ENCODE data around the gene FAM72C. TPM values are rescaled to one million over a fixed set of nuclear protein-coding genes. Genes with fewer than 3 reads are reported as not detected.
"Not testable (repeated sequence)": the region's sequence is repeated elsewhere in the genome, so short reads cannot be mapped to it uniquely, and the experiment has no call there.

The FAM72C gene
- total RNA-seq = 1 to 10 TPM in 1 of 2 donors, under 1 TPM in 1; 0.09 to 1.5 TPM
- polyA plus RNA-seq = under 1 TPM; 0.28 to 0.39 TPM
- long read RNA-seq, donor 1 = 0 reads
- long read RNA-seq, donor 2 = 0 reads
- long read RNA-seq, donor 3, partial matches to known transcripts = 0 of 1 reads
- long read RNA-seq, donor 3, other reads (novel, unspliced or antisense) = 0 of 1 reads
- long read RNA-seq, donor 4, partial matches to known transcripts = 0 of 1 reads
- long read RNA-seq, donor 4, other reads (novel, unspliced or antisense) = 0 of 1 reads
- long read RNA-seq, donor 5, partial matches to known transcripts = 0 of 1 reads
- long read RNA-seq, donor 5, other reads (novel, unspliced or antisense) = 0 of 1 reads

DNA sequence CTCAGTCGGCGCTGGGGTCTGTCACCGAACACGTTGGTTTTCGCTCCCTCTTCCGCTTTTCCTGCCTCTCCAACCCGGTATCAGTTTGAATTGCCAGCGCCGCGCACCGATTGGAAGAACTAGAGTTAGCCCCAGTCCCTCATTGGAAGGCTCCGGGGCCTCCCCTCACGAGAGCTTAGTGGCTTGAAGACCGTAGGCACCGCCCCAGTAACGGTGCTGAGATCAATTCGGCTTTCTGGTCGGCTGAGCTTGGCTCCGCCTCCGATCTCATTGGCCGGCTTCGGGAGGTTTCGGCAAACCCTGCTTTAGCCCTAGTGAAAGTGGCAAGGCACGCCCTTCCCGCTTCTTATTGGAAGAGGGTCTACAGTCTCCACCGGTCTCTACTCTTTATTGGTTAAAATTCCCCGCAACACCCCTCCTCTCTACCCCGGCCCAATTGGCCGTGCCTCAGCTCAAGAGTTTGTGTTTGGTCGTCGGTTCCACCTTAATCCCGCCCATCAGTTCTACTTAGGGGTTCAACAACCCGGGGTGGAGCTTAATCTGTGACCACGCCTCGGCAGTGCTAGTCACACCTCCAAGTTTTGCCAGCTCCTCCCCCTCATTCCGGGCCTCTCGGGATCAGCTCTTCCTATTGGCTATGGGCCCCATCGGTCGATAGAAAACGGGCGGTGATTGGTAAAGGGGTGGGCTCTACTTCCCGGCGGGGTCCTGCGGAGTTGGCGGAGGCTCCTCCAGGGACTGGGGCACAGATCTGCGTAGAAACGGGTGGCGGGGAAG is at the start of gene FAM72C:
Gene FAM72C (minus strand): TSS at position 63 of the 777 bp plus-strand sequence. CDS start 845 bp downstream, outside the sequence.
- no CpG with 5 or more reads among the region's 48 CpGs for WGBS, 2 donors
- not testable (repeated sequence) for H3K27ac ChIP-seq (ENCODE audit: low read depth in 1 of 2, low read length in 1 of 2); H3K4me1 ChIP-seq (ENCODE audit: control insufficient read depth in 5 of 5, insufficient read depth in 5 of 5, low read length in 5 of 5); H3K9me3 ChIP-seq (ENCODE audit: control insufficient read depth in 4 of 4, insufficient read depth in 3 of 4, low read length in 3 of 4); H3K9ac ChIP-seq (ENCODE audit: insufficient read depth in 1 of 2, low read length in 2 of 2); H3K36me3 ChIP-seq (ENCODE audit: control insufficient read depth in 4 of 4, insufficient read depth in 4 of 4, low read length in 4 of 4); DNase-seq; H3K4me3 ChIP-seq; H3K27me3 ChIP-seq (ENCODE audit: control insufficient read depth in 3 of 3, insufficient read depth in 3 of 3, low read length in 2 of 3)
- ATAC-seq (ENCODE audit: insufficient read depth, low FRiP score) = peak; percentile 90

- DNase-seq; H3K4me1 ChIP-seq (ENCODE audit: control insufficient read depth in 5 of 5, insufficient read depth in 5 of 5, low read length in 5 of 5); H3K27ac ChIP-seq (ENCODE audit: low read depth in 1 of 2, low read length in 1 of 2); H3K9me3 ChIP-seq (ENCODE audit: control insufficient read depth in 4 of 4, insufficient read depth in 3 of 4, low read length in 3 of 4); H3K4me3 ChIP-seq; H3K27me3 ChIP-seq (ENCODE audit: control insufficient read depth in 3 of 3, insufficient read depth in 3 of 3, low read length in 2 of 3); ATAC-seq (ENCODE audit: insufficient read depth, low FRiP score); H3K9ac ChIP-seq (ENCODE audit: insufficient read depth in 1 of 2, low read length in 2 of 2); H3K36me3 ChIP-seq (ENCODE audit: control insufficient read depth in 4 of 4, insufficient read depth in 4 of 4, low read length in 4 of 4): not testable (repeated sequence)
- no CpG with 5 or more reads among the region's 3 CpGs for WGBS, 2 donors
Observed at GRCh38 chr1:144020001-144020738, 48.4 kb upstream of the FAM72C start.

GRCh38 chr1:144019101-144019500 is 47.3 kb upstream of the FAM72C start:
- not testable (repeated sequence) for DNase-seq; H3K4me1 ChIP-seq (ENCODE audit: control insufficient read depth in 5 of 5, insufficient read depth in 5 of 5, low read length in 5 of 5); H3K4me3 ChIP-seq; H3K9ac ChIP-seq (ENCODE audit: insufficient read depth in 1 of 2, low read length in 2 of 2); H3K9me3 ChIP-seq (ENCODE audit: control insufficient read depth in 4 of 4, insufficient read depth in 3 of 4, low read length in 3 of 4); H3K27ac ChIP-seq (ENCODE audit: low read depth in 1 of 2, low read length in 1 of 2); ATAC-seq (ENCODE audit: insufficient read depth, low FRiP score); H3K36me3 ChIP-seq (ENCODE audit: control insufficient read depth in 4 of 4, insufficient read depth in 4 of 4, low read length in 4 of 4); H3K27me3 ChIP-seq (ENCODE audit: control insufficient read depth in 3 of 3, insufficient read depth in 3 of 3, low read length in 2 of 3)
- no CpG with 5 or more reads among the region's 2 CpGs for WGBS, 2 donors

GRCh38 chr1:144015180-144015966 is 43.6 kb upstream of the FAM72C start:
- not testable (repeated sequence) for ATAC-seq (ENCODE audit: insufficient read depth, low FRiP score)
- 76 to 78% methylated on average over 2 to 4 of the region's 8 CpGs for WGBS, 2 donors

GRCh38 chr1:144014528-144014927 is 42.7 kb upstream of the FAM72C start:
- not testable (repeated sequence) for H3K27ac ChIP-seq (ENCODE audit: low read depth in 1 of 2, low read length in 1 of 2); H3K36me3 ChIP-seq (ENCODE audit: control insufficient read depth in 4 of 4, insufficient read depth in 4 of 4, low read length in 4 of 4); H3K4me3 ChIP-seq; ATAC-seq (ENCODE audit: insufficient read depth, low FRiP score); H3K9ac ChIP-seq (ENCODE audit: insufficient read depth in 1 of 2, low read length in 2 of 2); H3K4me1 ChIP-seq (ENCODE audit: control insufficient read depth in 5 of 5, insufficient read depth in 5 of 5, low read length in 5 of 5); H3K27me3 ChIP-seq (ENCODE audit: control insufficient read depth in 3 of 3, insufficient read depth in 3 of 3, low read length in 2 of 3); DNase-seq; H3K9me3 ChIP-seq (ENCODE audit: control insufficient read depth in 4 of 4, insufficient read depth in 3 of 4, low read length in 3 of 4)
- WGBS, 2 donors = no CpG with 5 or more reads among the region's 3 CpGs

More at GRCh38 chr1:144015180-144015966, 43.6 kb upstream of the FAM72C start:
- DNase-seq = peak in 2 of 3 donors; percentile 6 to 18
- not testable (repeated sequence) for H3K4me1 ChIP-seq (ENCODE audit: control insufficient read depth in 5 of 5, insufficient read depth in 5 of 5, low read length in 5 of 5); H3K9me3 ChIP-seq (ENCODE audit: control insufficient read depth in 4 of 4, insufficient read depth in 3 of 4, low read length in 3 of 4); H3K27me3 ChIP-seq (ENCODE audit: control insufficient read depth in 3 of 3, insufficient read depth in 3 of 3, low read length in 2 of 3); H3K27ac ChIP-seq (ENCODE audit: low read depth in 1 of 2, low read length in 1 of 2); H3K36me3 ChIP-seq (ENCODE audit: control insufficient read depth in 4 of 4, insufficient read depth in 4 of 4, low read length in 4 of 4); H3K4me3 ChIP-seq; H3K9ac ChIP-seq (ENCODE audit: insufficient read depth in 1 of 2, low read length in 2 of 2)

DNA sequence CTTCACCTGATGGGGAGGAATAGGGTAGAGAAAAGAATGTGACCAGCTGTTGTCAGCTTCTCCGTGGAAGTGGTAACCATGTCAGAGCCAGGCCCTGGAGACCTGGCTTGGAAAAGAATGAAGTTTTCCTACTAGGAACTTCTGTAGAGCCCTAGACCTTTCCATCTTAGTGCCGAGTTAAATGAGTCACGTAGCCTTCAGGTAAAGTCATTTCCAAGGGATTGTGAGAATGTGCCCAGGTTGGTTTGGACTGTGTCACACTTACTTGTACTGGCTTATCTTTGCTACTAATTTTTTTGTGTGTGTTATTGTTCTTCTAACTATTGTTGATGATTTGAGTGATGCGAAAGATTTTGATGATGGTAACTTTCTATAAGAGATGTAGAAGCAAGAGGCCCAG is 42.3 kb upstream of the FAM72C start:
- H3K27me3 ChIP-seq (ENCODE audit: control insufficient read depth in 3 of 3, insufficient read depth in 3 of 3, low read length in 2 of 3); H3K9me3 ChIP-seq (ENCODE audit: control insufficient read depth in 4 of 4, insufficient read depth in 3 of 4, low read length in 3 of 4); ATAC-seq (ENCODE audit: insufficient read depth, low FRiP score); DNase-seq; H3K27ac ChIP-seq (ENCODE audit: low read depth in 1 of 2, low read length in 1 of 2); H3K4me3 ChIP-seq; H3K36me3 ChIP-seq (ENCODE audit: control insufficient read depth in 4 of 4, insufficient read depth in 4 of 4, low read length in 4 of 4); H3K4me1 ChIP-seq (ENCODE audit: control insufficient read depth in 5 of 5, insufficient read depth in 5 of 5, low read length in 5 of 5); H3K9ac ChIP-seq (ENCODE audit: insufficient read depth in 1 of 2, low read length in 2 of 2): not testable (repeated sequence)
- no CpG with 5 or more reads among the region's 4 CpGs for WGBS, 2 donors

DNA sequence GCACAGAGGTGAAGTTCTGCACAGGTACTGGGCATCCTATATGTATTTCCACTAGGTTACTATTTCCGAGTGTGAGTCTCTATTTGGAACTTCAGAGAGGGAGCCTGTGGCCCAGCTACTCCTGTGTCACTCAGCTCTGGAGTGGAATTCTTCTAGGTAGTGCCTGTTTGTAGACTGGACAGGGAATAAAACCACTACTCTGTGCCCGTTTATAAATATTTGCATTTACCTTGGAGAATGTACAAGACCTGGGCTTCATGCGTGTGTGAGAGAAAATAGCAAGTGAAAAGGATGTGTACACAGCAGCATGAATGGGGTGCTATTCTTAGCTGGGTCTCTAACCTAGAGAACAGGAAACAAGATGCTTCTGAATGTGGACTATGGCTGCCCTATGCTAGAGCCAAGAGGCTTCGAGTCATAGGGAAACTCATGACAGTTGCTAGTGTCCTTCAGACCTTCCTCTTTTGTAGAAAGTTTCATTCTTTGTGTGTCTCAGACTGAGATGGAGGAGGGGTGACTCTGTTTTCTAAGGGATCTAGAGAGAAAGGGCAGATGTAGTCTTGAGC is 40.5 kb upstream of the FAM72C start:
- not testable (repeated sequence) for H3K27ac ChIP-seq (ENCODE audit: low read depth in 1 of 2, low read length in 1 of 2); H3K9me3 ChIP-seq (ENCODE audit: control insufficient read depth in 4 of 4, insufficient read depth in 3 of 4, low read length in 3 of 4); H3K4me3 ChIP-seq; DNase-seq; H3K36me3 ChIP-seq (ENCODE audit: control insufficient read depth in 4 of 4, insufficient read depth in 4 of 4, low read length in 4 of 4); H3K27me3 ChIP-seq (ENCODE audit: control insufficient read depth in 3 of 3, insufficient read depth in 3 of 3, low read length in 2 of 3); H3K4me1 ChIP-seq (ENCODE audit: control insufficient read depth in 5 of 5, insufficient read depth in 5 of 5, low read length in 5 of 5); H3K9ac ChIP-seq (ENCODE audit: insufficient read depth in 1 of 2, low read length in 2 of 2)
- no CpG with 5 or more reads among the region's 4 CpGs for WGBS, 2 donors
- ATAC-seq (ENCODE audit: insufficient read depth, low FRiP score) = peak; percentile 78
